NCI-H510A treated with DMSO at 0.1 percent for 48 hours (cell line): ENCODE measurements around the gene IMPG1.

Experiments used
- DNase-seq: peaks from one replicate; lab custom pipeline; 2025; lab: John Stamatoyannopoulos, UW

IMPG1 gene

GRCh38 chr6:75892384-75892783 lies 180.1 kb downstream of the IMPG1 start:
- DNase-seq = no peak

- no peak for DNase-seq
Measured at GRCh38 chr6:75884822-75885221, 187.6 kb downstream of the IMPG1 start.

GRCh38 chr6:75882734-75883133 lies 189.7 kb downstream of the IMPG1 start:
- DNase-seq = no peak

GRCh38 chr6:75880305-75880704 lies 192.2 kb downstream of the IMPG1 start:
- no peak for DNase-seq

- no peak for DNase-seq
Measured at GRCh38 chr6:75876152-75876551, 196.3 kb downstream of the IMPG1 start.

- DNase-seq = no peak
Measured at GRCh38 chr6:75874224-75874623, 198.2 kb downstream of the IMPG1 start.
